ENCODE results near the gene DLG1. TPM values are rescaled to one million over a fixed set of nuclear protein-coding genes. Genes with fewer than 3 reads are reported as not detected.

DLG1 gene
- 10 to 100 TPM; 56.1 to 62.1 TPM for total RNA-seq

DNA sequence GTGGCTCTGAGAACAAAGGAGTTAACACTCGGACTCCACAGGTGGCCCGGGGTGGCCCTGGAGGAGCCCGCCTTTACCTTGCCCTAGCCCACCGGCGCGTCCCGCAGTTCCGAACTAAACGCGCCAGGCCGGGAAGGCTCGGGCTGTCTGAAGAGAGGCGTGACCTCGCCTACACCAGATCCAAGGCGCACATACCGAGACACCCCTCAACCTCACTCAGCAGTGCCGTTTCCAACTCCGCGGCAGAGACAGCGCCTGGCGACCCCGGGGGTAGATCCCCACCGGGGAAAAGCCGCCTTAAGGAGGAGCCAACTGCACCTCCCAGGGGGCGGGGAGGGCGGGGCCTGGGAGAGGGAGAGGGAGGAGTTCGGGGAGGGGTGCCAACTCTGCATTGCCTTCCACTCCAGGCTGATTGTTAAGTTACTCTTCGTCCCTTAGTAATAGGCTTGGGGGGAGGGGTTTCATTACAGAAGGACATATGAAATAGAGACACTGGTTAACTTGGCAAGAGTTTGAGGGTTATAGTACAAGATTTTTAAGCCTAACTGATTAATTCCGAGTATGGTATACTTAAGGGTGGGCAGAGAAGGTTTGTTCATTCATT, at the start of gene DLG1:
TSS of gene DLG1 (minus strand) at position 272 of the 604 bp plus-strand sequence. CDS start 1,408 bp downstream, outside the sequence.
- ChIA-PET CTCF (interaction anchor here (1.1 kb wide), 1 partner anchor 8 kb away, joined by 3 read pairs; no protein-coding TSS in a partner anchor), POLR2A (interaction anchor here (0.6 to 1.3 kb wide), 4 partner anchors 9 to 72 kb away, joined by 3 to 12 read pairs (median 4); no protein-coding TSS in a partner anchor)

DNA sequence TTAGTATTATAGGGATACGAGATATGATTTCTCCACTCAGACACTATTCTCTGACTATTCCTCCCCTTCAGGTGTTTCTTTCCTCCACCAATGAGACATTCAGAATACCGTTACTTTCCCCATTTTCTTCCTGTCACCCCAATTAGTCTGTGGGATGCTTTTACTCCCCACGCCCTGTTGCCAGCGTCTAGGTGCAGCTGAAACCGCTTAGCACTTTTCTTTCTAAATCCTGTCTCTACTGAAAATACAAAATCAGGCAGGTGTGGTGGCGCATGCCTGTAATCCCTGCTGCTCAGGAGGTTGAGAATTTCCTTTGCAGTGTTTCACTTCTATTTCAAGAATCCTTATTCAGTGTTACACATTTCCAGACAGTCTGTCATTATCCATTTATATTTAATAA, 49.6 kb upstream of the DLG1 start:
- ChIA-PET POLR2A (no interaction called here), CTCF (no interaction called here)

DNA sequence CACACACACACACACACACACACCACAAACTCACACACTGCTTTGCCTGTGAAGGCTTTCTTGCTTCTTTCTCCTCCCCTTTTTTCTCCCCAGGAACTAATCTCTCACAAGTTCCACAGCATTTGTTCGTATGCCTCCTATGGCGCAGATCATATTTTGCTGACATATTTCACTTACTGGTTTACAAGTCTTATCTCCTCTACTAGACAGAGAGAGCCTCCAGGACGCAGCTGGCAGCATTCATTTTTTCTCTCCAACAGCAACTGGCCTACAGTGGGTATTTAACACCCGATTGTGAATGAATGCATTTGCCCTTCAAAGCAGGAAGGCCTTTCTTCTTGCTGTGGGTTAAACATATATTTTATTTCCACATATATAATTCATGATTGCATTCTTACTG, 47.0 kb upstream of the DLG1 start:
- CTCF ChIA-PET, result interaction anchor here (1.0 kb wide), 1 partner anchor 31 kb away, joined by 3 read pairs; no protein-coding TSS in a partner anchor
- POLR2A ChIA-PET, result no interaction called here

- ChIA-PET POLR2A (no interaction called here), CTCF (no interaction called here)
These were observed 46.3 kb upstream of the DLG1 start for GRCh38 chr3:197344582-197345318.

- POLR2A ChIA-PET, result no interaction called here
- CTCF ChIA-PET, result no interaction called here
These were observed 45.4 kb upstream of the DLG1 start for GRCh38 chr3:197343656-197344408.

DNA sequence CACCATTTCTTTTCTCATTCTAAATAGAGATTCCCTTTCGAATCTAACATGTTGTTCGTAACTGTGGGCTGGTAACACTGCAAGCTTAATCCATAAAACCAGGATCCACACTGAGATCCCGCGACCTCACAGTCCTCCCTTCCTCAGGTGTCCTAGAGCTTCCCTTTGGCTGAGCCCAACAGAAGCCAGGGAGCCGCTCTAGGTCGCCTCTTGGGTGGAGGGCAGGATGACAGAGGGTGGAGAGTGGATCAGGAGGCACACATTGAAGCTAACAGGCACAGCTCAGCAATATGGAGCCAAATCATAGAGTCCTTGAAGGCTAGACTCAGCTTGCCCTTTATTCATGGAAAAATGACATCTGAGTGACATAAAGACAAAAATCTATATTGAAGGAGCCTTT, 44.7 kb upstream of the DLG1 start:
- CTCF ChIA-PET, result no interaction called here
- POLR2A ChIA-PET, result no interaction called here

- CTCF ChIA-PET, result no interaction called here
These were observed 42.1 kb upstream of the DLG1 start for GRCh38 chr3:197340521-197340871.

GRCh38 chr3:197339841-197340520, 41.6 kb upstream of the DLG1 start:
- CTCF ChIA-PET, result no interaction called here
- POLR2A ChIA-PET, result no interaction called here

More at GRCh38 chr3:197340521-197340871, 42.1 kb upstream of the DLG1 start:
- POLR2A ChIA-PET, result no interaction called here

- POLR2A ChIA-PET, result no interaction called here
These were observed 40.2 kb upstream of the DLG1 start for GRCh38 chr3:197338586-197338985.

DNA sequence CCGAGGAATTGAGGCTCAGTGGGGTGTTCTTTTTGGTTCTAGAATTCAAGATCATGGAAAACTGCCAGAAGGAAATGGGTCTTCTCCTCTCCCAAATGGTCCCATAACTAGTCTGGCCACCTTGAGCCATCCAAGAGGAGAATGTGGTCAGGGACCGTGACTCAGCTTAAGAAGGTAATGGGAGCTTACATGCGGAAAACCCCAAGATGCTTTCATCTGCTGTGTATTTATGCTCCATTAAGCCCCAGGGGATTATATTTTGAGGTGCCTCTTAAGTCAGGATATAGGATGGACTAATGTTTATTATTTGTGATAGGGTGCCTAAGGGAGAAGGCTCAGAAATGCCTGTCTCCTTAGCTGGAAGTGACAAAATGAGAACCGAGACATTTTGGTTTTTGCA, 39.2 kb upstream of the DLG1 start:
- ChIA-PET CTCF (interaction anchor here (1.0 kb wide), 1 partner anchor 140 kb away, joined by 3 read pairs; no protein-coding TSS in a partner anchor), POLR2A (no interaction called here)

More at GRCh38 chr3:197338586-197338985, 40.2 kb upstream of the DLG1 start:
- CTCF ChIA-PET, result no interaction called here

GRCh38 chr3:197337214-197337613, 38.8 kb upstream of the DLG1 start:
- CTCF ChIA-PET, result interaction anchor here (1.0 kb wide), 1 partner anchor 141 kb away, joined by 3 read pairs; no protein-coding TSS in a partner anchor
- POLR2A ChIA-PET, result no interaction called here

DNA sequence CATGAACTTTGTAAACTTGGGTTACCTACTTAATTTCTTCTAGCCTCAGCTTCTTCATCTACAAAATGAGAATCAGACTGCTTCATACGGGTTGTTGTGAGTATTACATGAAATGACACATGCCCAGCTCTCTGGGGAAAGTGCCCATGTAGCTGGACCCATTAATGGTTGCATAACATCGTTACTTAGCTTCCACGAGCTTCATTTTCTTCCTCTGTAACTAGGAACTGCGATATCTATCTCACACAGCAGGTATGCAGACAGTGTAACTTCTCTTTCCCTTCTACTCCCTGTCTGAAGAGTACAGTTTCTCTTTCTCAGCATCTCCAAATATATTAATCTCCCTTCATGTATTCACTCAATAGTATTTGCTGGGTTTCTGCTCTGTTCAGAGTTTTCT, 37.9 kb upstream of the DLG1 start:
- CTCF ChIA-PET, result no interaction called here
- POLR2A ChIA-PET, result no interaction called here

DNA sequence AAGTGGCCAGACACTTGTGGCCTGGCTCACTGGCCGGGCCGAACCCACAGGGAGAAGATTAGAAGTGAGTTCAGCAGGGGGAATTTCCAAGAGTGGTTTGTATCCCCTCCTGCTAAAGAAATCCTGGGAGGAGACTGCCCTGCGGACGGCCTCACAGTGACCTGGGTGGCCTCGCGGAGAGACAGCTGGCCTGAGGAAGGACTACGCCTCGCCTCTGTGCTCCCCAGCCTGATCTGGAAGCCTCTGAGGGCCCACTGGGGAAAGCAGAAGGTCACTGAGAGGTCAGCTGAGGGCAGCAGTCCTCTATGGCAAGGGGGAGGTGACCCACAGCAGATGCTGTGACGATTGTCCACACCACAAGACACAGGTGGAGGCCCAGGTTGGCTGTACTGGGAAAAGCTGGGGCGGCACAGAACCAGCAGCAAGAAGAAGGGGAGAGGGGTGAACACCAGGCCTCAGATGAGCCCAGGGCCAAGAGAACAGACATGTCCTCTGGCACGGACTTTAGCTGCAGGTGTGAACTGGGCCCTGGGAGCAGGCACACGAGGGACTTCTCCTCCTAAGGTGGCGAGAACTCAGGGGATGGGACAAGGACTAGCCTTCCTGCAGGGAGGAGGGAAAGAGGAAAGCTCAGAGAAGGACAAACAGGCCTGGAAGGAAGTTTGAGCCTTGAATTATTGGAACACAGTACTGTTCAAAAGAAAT, 37.2 kb upstream of the DLG1 start:
- CTCF ChIA-PET, result no interaction called here

DNA sequence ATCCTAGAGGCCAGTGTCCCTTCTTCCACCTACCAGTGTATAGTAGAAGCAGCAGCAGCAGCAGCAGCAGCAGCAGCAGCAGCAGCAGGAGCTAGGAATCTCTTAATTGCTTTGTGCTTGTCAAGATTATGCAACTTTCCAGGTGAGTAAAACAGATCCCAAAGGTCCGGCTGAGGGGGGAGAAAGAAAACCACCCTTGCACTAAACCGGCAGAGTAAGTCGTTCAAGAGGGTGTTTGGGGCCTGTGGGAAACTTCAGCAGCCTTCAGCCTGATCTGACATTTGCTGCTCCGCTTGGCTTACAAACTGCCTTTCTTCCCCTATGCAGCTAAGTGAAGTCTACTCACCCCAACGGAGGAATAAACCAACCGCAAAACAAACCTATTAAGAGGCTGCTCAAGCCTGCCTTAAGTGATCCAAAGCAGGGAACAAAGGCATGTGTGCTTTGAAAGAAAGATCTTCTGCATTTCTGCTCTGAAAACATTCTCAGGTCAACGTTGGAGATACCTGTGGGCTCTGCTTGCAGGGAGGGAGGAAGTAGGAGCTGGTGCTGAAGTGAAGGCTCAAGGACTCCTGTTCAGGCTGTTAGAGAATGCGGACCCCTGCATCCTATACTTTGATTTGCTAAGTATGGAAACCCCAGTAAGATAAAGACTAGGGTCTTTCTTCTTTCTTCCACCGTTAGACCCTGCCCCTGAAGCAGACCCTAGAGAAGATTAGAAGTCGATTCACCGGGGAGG, 35.7 kb upstream of the DLG1 start:
- POLR2A ChIA-PET, result no interaction called here
- CTCF ChIA-PET, result no interaction called here

More for the DNA sequence above, 37.2 kb upstream of the DLG1 start:
- POLR2A ChIA-PET, result no interaction called here

DNA sequence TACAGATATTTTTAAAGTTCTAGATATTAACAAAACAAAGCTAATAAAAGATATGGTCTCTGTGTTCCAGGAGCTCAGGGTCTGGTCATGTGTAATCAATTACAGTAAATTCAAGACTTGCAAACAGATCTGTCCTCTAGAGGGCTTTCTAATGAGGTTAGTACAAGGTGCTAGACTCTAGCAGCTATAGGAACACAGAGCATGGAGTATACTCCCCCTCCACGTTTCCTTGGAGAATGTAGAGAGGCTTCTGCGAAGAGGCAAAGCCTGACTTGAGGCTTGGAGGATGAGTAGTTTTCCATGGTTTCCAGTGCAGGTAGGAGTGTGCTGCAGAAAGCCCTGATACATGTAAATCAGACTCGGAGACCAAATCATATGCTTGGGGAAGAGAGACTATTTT, 32.7 kb upstream of the DLG1 start:
- ChIA-PET CTCF (no interaction called here), POLR2A (no interaction called here)

- CTCF ChIA-PET, result no interaction called here
- POLR2A ChIA-PET, result no interaction called here
These were observed 31.0 kb upstream of the DLG1 start for GRCh38 chr3:197329382-197329781.

DNA sequence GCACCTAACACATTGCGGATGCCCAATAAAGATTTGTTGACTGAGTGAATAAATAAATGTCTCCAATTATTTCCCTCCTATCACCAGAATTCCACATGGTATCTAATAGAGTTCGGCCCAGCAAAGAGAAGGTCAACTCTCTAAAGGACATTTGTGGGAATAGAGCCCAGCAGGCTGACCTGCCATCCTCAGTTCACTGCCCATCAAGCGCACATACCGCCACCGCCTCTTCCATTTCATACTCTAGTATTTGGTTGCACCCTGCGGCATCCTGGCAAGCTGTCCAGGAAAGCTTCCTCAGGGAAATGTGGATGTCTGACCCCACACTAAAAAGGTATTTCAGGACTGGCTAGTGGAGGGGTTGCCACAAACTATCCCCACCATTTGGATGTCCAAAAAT, 29.8 kb upstream of the DLG1 start:
- POLR2A ChIA-PET, result no interaction called here
- CTCF ChIA-PET, result no interaction called here

- CTCF ChIA-PET, result no interaction called here
These were observed 29.3 kb upstream of the DLG1 start for GRCh38 chr3:197327701-197328100.

DNA sequence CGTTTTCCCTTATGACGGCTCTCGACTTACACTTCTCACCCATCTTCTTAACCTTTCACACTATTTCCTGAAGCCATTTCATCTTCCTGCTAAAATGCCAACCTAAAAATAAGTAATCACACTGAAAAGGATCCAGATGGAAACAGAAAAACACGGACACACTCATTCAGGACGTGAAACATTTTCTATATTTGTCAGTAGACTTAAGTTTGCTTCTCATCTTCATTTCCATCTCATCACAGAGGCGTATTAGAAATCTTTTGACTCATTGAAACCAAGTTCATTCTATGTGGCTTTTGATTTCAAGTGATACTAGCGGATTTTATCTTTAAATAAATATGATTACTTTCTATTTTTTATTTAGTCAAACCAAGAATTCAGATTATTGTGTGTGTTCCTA, 27.4 kb upstream of the DLG1 start:
- POLR2A ChIA-PET, result no interaction called here
- CTCF ChIA-PET, result no interaction called here

More at GRCh38 chr3:197327701-197328100, 29.3 kb upstream of the DLG1 start:
- POLR2A ChIA-PET, result no interaction called here

All from activated CD8-positive, alpha-beta memory T cell treated with anti-CD3 and anti-CD28 coated beads for 36 hours (primary cell).